ENCODE results near the gene CHST13. TPM values are rescaled to one million over a fixed set of nuclear protein-coding genes. Genes with fewer than 3 reads are reported as not detected.

CHST13 gene
- polyA plus RNA-seq, 3 donors: 16.6 to 41.8 (median 39.2) TPM

- no peak overlapping the region for H3K9ac ChIP-seq (ENCODE audit: insufficient read depth, low read length, poor library complexity, severe bottlenecking)
- Mint-ChIP-seq H3K27me3 (ENCODE audit: low read depth in 3 of 3) (peaks cover 0 to 3% (median 0%) of the 10 kb centered on the region in 3 donors), H3K9me3 (peaks cover 0 to 5% (median 0%) of the 10 kb centered on the region in 7 donors), H3K36me3 (peaks cover 19 to 41% of the 10 kb centered on the region in 2 donors), H3K4me3 (no peak overlapping the region), H3K4me1 (peaks cover 38% of the 10 kb centered on the region), H3K27ac (peak overlapping the region in 1 of 7 donors; percentile 75)
- H3K4me3 ChIP-seq (replicated peaks in 1 of 3; ENCODE audit: low read depth in 2 of 3, low read length in 3 of 3): no peak overlapping the region
- intact Hi-C loops (cut with micrococcal nuclease): no loop called here
- DNase-seq: no peak
- no peaks in the 10 kb centered on the region for H3K9me3 ChIP-seq (replicated peaks in 1 of 2; ENCODE audit: control insufficient read depth in 1 of 2, insufficient read depth in 1 of 2, low read length in 2 of 2)
- 73% methylated on average over 9 of the region's 9 CpGs for WGBS (ENCODE audit: insufficient coverage)
- no peak overlapping the region for H3K4me2 ChIP-seq (replicated peaks; ENCODE audit: extremely low read depth, low read length, poor library complexity, severe bottlenecking)
- no peaks in the 10 kb centered on the region for H3K27me3 ChIP-seq (ENCODE audit: control insufficient read depth in 2 of 2, insufficient read depth in 2 of 2, low read length in 2 of 2)
- no peak for TF ChIP-seq CTCF (IDR thresholded peaks at IDR 0.05)
- no peak overlapping the region for H2AFZ ChIP-seq (ENCODE audit: insufficient read depth, low read depth, low read length, poor library complexity, severe bottlenecking)
- H4K20me1 ChIP-seq (ENCODE audit: insufficient read depth, low read length): no peaks in the 10 kb centered on the region
- no peak overlapping the region for H3K27ac ChIP-seq (ENCODE audit: low read depth in 1 of 2, low read length in 2 of 2)
- H3K36me3 ChIP-seq (replicated peaks in 1 of 2; ENCODE audit: control insufficient read depth in 1 of 2, insufficient read depth in 2 of 2, low read length in 2 of 2): peaks cover 8 to 36% of the 10 kb centered on the region in 2 donors
- H3K4me1 ChIP-seq (ENCODE audit: control insufficient read depth in 1 of 2, insufficient read depth in 2 of 2, low read length in 2 of 2): peaks cover 36 to 45% of the 10 kb centered on the region in 2 donors
- H3K79me2 ChIP-seq (ENCODE audit: insufficient read depth, low read length): peaks cover 14% of the 10 kb centered on the region
Measured at GRCh38 chr3:126537116-126537729, 13.3 kb downstream of the CHST13 start.

- peaks cover 0 to 5% (median 0%) of the 10 kb centered on the region in 7 donors for H3K9me3 Mint-ChIP-seq
- H3K4me1 ChIP-seq (ENCODE audit: control insufficient read depth in 1 of 2, insufficient read depth in 2 of 2, low read length in 2 of 2): peaks cover 36 to 40% of the 10 kb centered on the region in 2 donors
- no peaks in the 10 kb centered on the region for H3K27me3 ChIP-seq (ENCODE audit: control insufficient read depth in 2 of 2, insufficient read depth in 2 of 2, low read length in 2 of 2)
- no peak for TF ChIP-seq CTCF (IDR thresholded peaks at IDR 0.05)
- intact Hi-C loops (cut with micrococcal nuclease): no loop called here
- peak overlapping the region in 1 of 7 donors; percentile 62 for H3K27ac Mint-ChIP-seq
- no peaks in the 10 kb centered on the region for H3K9me3 ChIP-seq (replicated peaks in 1 of 2; ENCODE audit: control insufficient read depth in 1 of 2, insufficient read depth in 1 of 2, low read length in 2 of 2)
- no peak for DNase-seq
- H3K4me1 Mint-ChIP-seq: peaks cover 38% of the 10 kb centered on the region
- H3K4me3 ChIP-seq (replicated peaks in 1 of 3; ENCODE audit: low read depth in 2 of 3, low read length in 3 of 3): no peak overlapping the region
- H3K9ac ChIP-seq (ENCODE audit: insufficient read depth, low read length, poor library complexity, severe bottlenecking): no peak overlapping the region
- H3K36me3 Mint-ChIP-seq: peaks cover 21 to 47% of the 10 kb centered on the region in 2 donors
- no peak overlapping the region for H3K4me3 Mint-ChIP-seq
- 94% methylated on average over 9 of the region's 10 CpGs for WGBS (ENCODE audit: insufficient coverage)
- peaks cover 9 to 42% of the 10 kb centered on the region in 2 donors for H3K36me3 ChIP-seq (replicated peaks in 1 of 2; ENCODE audit: control insufficient read depth in 1 of 2, insufficient read depth in 2 of 2, low read length in 2 of 2)
- no peaks in the 10 kb centered on the region for H4K20me1 ChIP-seq (ENCODE audit: insufficient read depth, low read length)
- no peak overlapping the region for H3K4me2 ChIP-seq (replicated peaks; ENCODE audit: extremely low read depth, low read length, poor library complexity, severe bottlenecking)
- peaks cover 0 to 3% (median 2%) of the 10 kb centered on the region in 3 donors for H3K27me3 Mint-ChIP-seq (ENCODE audit: low read depth in 3 of 3)
- peaks cover 10% of the 10 kb centered on the region for H3K79me2 ChIP-seq (ENCODE audit: insufficient read depth, low read length)
- no peak overlapping the region for H2AFZ ChIP-seq (ENCODE audit: insufficient read depth, low read depth, low read length, poor library complexity, severe bottlenecking)
- H3K27ac ChIP-seq (ENCODE audit: low read depth in 1 of 2, low read length in 2 of 2): no peak overlapping the region
Measured at GRCh38 chr3:126537730-126538281, 13.9 kb downstream of the CHST13 start.

All from CD14-positive monocyte (primary cell).